Nephron (organoid): Measurements from ENCODE around the gene CBFB.
A peak's percentile ranks its signal among the peaks of the same experiment; 100 is the strongest.

Experiments used
- H3K27ac Mint-ChIP-seq, 3 experiments: 2 replicates each; pipeline ENCODE4 v1.8.0; 2020; ENCODE audit warnings: mixed read lengths in 3 of 3, mild to moderate bottlenecking in 2 of 3, moderate library complexity in 1 of 3
- H3K27me3 Mint-ChIP-seq: 2 replicates; pipeline ENCODE4 v1.8.0; 2021; ENCODE audit warnings: low read depth, mild to moderate bottlenecking, moderate library complexity, mixed read lengths
- H3K36me3 Mint-ChIP-seq: 2 replicates; pipeline ENCODE4 v1.8.0; 2020; ENCODE audit warnings: low read depth, mixed read lengths
- H3K4me1 Mint-ChIP-seq: 2 replicates; pipeline ENCODE4 v1.8.0; 2020; ENCODE audit warnings: mixed read lengths
- H3K4me3 Mint-ChIP-seq, 3 experiments: 2 replicates each; pipeline ENCODE4 v1.8.0; 2020; ENCODE audit warnings: mild to moderate bottlenecking in 3 of 3, mixed read lengths in 3 of 3, moderate library complexity in 2 of 3
- H3K9me3 Mint-ChIP-seq: 2 replicates; pipeline ENCODE4 v1.8.0; 2020; ENCODE audit warnings: mixed read lengths
- CTCF ChIP-seq, 3 experiments: fragments of 200-600 bp; sonication (generic); IDR thresholded peaks; one replicate each; pipeline ENCODE4 v1.5.0; 2021; ENCODE audit warnings: antibody characterized with exemption in 3 of 3; ENCODE audit not compliant: unreplicated experiment in 3 of 3

The CBFB gene

GRCh38 chr16:67149276-67150046, 120.5 kb downstream of the CBFB start:
- Mint-ChIP-seq H3K36me3 (peaks cover 44% of the 10 kb centered on the region), H3K27me3 (peaks cover 32% of the 10 kb centered on the region), H3K4me3 (peak overlapping the region; percentile 71 to 81 (median 79)), H3K27ac (peak overlapping the region in 1 of 3 experiments; percentile 70), H3K4me1 (peaks cover 20% of the 10 kb centered on the region), H3K9me3 (no peaks in the 10 kb centered on the region)
- no peak for TF ChIP-seq CTCF (IDR thresholded peaks at IDR 0.05; ENCODE audit: unreplicated experiment in 3 of 3)

GRCh38 chr16:67150047-67150832, 121.3 kb downstream of the CBFB start:
- Mint-ChIP-seq H3K4me1 (peaks cover 20% of the 10 kb centered on the region), H3K9me3 (no peaks in the 10 kb centered on the region), H3K4me3 (peak overlapping the region; percentile 42 to 91 (median 83)), H3K27ac (peak overlapping the region in 2 of 3 experiments; percentile 92 to 99), H3K36me3 (peaks cover 36% of the 10 kb centered on the region), H3K27me3 (peaks cover 36% of the 10 kb centered on the region)
- TF ChIP-seq CTCF (IDR thresholded peaks at IDR 0.05; ENCODE audit: unreplicated experiment in 3 of 3), result peak in 1 of 3 experiments; percentile 14
